ENCODE data around the gene CHCHD3. TPM values are rescaled to one million over a fixed set of nuclear protein-coding genes. Genes with fewer than 3 reads are reported as not detected.

Gene CHCHD3
- total RNA-seq, 6 experiments from 2014 or later, result 16.5 to 42.6 (median 21.6) TPM

GRCh38 chr7:132943645-132944044 is 138.2 kb downstream of the CHCHD3 start:
- intact Hi-C loops (cut with DNase I), result no loop called here
- DNase-seq (no peak), ATAC-seq (no peak)
- Histone ChIP-seq H3K4me1 (no peaks in the 10 kb centered on the region), H3K9me3 (no peaks in the 10 kb centered on the region), H3K27ac (no peak overlapping the region), H3K27me3 (no peaks in the 10 kb centered on the region), H3K4me3 (no peak overlapping the region), H3K36me3 (no peaks in the 10 kb centered on the region)
- TF ChIP-seq CTCF (IDR thresholded peaks at IDR 0.05) (no peak), POLR2A (IDR thresholded peaks at IDR 0.05) (no peak)
- 86% methylated on average over 1 of the region's 1 CpG for WGBS (ENCODE audit: insufficient coverage, low coverage, low lambda C conversion rate, missing lambda C conversion rate)

- WGBS (ENCODE audit: insufficient coverage, low coverage, low lambda C conversion rate, missing lambda C conversion rate), result 69% methylated on average over 1 of the region's 1 CpG
These were observed 139.2 kb downstream of the CHCHD3 start for GRCh38 chr7:132942701-132943100.

GRCh38 chr7:132941905-132942304 is 140.0 kb downstream of the CHCHD3 start:
- H3K9me3 ChIP-seq, result no peaks in the 10 kb centered on the region
- ATAC-seq (no peak), DNase-seq (no peak)
- H3K27ac ChIP-seq, result no peak overlapping the region
- whole genome bisulfite sequencing (ENCODE audit: insufficient coverage, low coverage, low lambda C conversion rate, missing lambda C conversion rate), result 93% methylated on average over 4 of the region's 4 CpGs
- no peaks in the 10 kb centered on the region for H3K4me1 ChIP-seq
- no peaks in the 10 kb centered on the region for H3K27me3 ChIP-seq
- TF ChIP-seq POLR2A (IDR thresholded peaks at IDR 0.05) (no peak), CTCF (IDR thresholded peaks at IDR 0.05) (no peak)
- intact Hi-C loops (cut with DNase I), result no loop called here
- no peak overlapping the region for H3K4me3 ChIP-seq
- H3K36me3 ChIP-seq, result no peaks in the 10 kb centered on the region

More at GRCh38 chr7:132942701-132943100, 139.2 kb downstream of the CHCHD3 start:
- ATAC-seq (no peak), DNase-seq (no peak)
- no peak for TF ChIP-seq POLR2A (IDR thresholded peaks at IDR 0.05)
- TF ChIP-seq CTCF (IDR thresholded peaks at IDR 0.05), result no peak
- no peaks in the 10 kb centered on the region for H3K36me3 ChIP-seq
- no peak overlapping the region for H3K27ac ChIP-seq
- intact Hi-C loops (cut with DNase I), result no loop called here
- H3K9me3 ChIP-seq, result no peaks in the 10 kb centered on the region
- H3K4me1 ChIP-seq, result no peaks in the 10 kb centered on the region
- no peaks in the 10 kb centered on the region for H3K27me3 ChIP-seq
- no peak overlapping the region for H3K4me3 ChIP-seq

GRCh38 chr7:132941428-132941827 is 140.5 kb downstream of the CHCHD3 start:
- no peaks in the 10 kb centered on the region for H3K4me1 ChIP-seq
- H3K4me3 ChIP-seq, result no peak overlapping the region
- no peaks in the 10 kb centered on the region for H3K36me3 ChIP-seq
- WGBS (ENCODE audit: insufficient coverage, low coverage, low lambda C conversion rate, missing lambda C conversion rate), result 74% methylated on average over 4 of the region's 4 CpGs
- intact Hi-C loops (cut with DNase I), result no loop called here
- no peak overlapping the region for H3K27ac ChIP-seq
- no peak for ATAC-seq
- no peak for DNase-seq
- H3K27me3 ChIP-seq, result no peaks in the 10 kb centered on the region
- TF ChIP-seq POLR2A (IDR thresholded peaks at IDR 0.05), result no peak
- H3K9me3 ChIP-seq, result no peaks in the 10 kb centered on the region

- H3K9me3 ChIP-seq, result no peaks in the 10 kb centered on the region
- ATAC-seq (no peak), DNase-seq (no peak)
- no peaks in the 10 kb centered on the region for H3K27me3 ChIP-seq
- H3K4me1 ChIP-seq, result no peaks in the 10 kb centered on the region
- H3K36me3 ChIP-seq, result no peaks in the 10 kb centered on the region
- no peak overlapping the region for H3K27ac ChIP-seq
- intact Hi-C loops (cut with DNase I), result no loop called here
- no peak overlapping the region for H3K4me3 ChIP-seq
- no peak for TF ChIP-seq CTCF (IDR thresholded peaks at IDR 0.05)
- TF ChIP-seq POLR2A (IDR thresholded peaks at IDR 0.05), result no peak
These were observed 141.8 kb downstream of the CHCHD3 start for GRCh38 chr7:132940084-132940483.

All from right lobe of liver (tissue), 6 donors.